Ascending aorta (tissue), 2 donors: ENCODE results near the gene PLEKHH1. TPM values are rescaled to one million over a fixed set of nuclear protein-coding genes. Genes with fewer than 3 reads are reported as not detected.

Source experiments
- DNase-seq, 2 donors: peaks; one replicate each; pipeline ENCODE4 v3.0.0-alpha.2; 2019; ENCODE audit warnings: low spot score in 2 of 2
- H3K27ac ChIP-seq, 2 donors: fragments of 200-600 bp; sonication (generic); one replicate each; pipeline ENCODE4 v1.5.1; 2016 to 2017; ENCODE audit warnings: mild to moderate bottlenecking in 1 of 2
- H3K27me3 ChIP-seq: fragments of 200-600 bp; sonication (generic); one replicate; pipeline ENCODE4 v1.5.1; 2017
- H3K36me3 ChIP-seq, 2 donors: fragments of 200-600 bp; sonication (generic); one replicate each; pipeline ENCODE4 v1.5.1; 2016
- H3K4me1 ChIP-seq, 2 donors: fragments of 200-600 bp; sonication (generic); one replicate each; pipeline ENCODE4 v1.5.1; 2016 to 2017; ENCODE audit warnings: mild to moderate bottlenecking in 1 of 2
- H3K4me3 ChIP-seq, 2 donors: fragments of 200-600 bp; sonication (generic); one replicate each; pipeline ENCODE4 v1.5.1; 2016 to 2017; ENCODE audit warnings: mild to moderate bottlenecking in 1 of 2
- H3K9me3 ChIP-seq, 2 donors: fragments of 200-600 bp; sonication (generic); one replicate each; pipeline ENCODE4 v1.5.1; 2016
- CTCF ChIP-seq, 3 experiments: fragments of 200-600 bp in 2 of 3; fragments of 450-650 bp in 1 of 3; sonication (generic) in 2 of 3; IDR thresholded peaks; one replicate each; pipeline ENCODE4 v1.5.1; 2016 to 2019; ENCODE audit warnings: antibody characterized with exemption in 3 of 3, mild to moderate bottlenecking in 1 of 3, moderate library complexity in 1 of 3
- intact Hi-C: fragments of 100-400 bp; cut with DNase I; formaldehyde crosslinking; loops from one replicate; pipeline ENCODE4 v1.15.1; 2023
- total RNA-seq: library from RNA; depleted of rRNA; stranded (reverse); fragments of >200 nt; gene quantifications from one replicate; pipeline ENCODE4 v1.1.0, GENCODE V29; 2016

Gene PLEKHH1
- total RNA-seq, 1 donor from 2014 or later = 15.0 TPM

GRCh38 chr14:67544590-67544989, 11.5 kb downstream of the PLEKHH1 start:
- no peaks in the 10 kb centered on the region for H3K36me3 ChIP-seq
- no peak for TF ChIP-seq CTCF (IDR thresholded peaks at IDR 0.05)
- no peak for DNase-seq

GRCh38 chr14:67547224-67547780, 14.2 kb downstream of the PLEKHH1 start:
- no peak overlapping the region for H3K27ac ChIP-seq
- TF ChIP-seq CTCF (IDR thresholded peaks at IDR 0.05) = no peak
- H3K4me1 ChIP-seq = no peaks in the 10 kb centered on the region
- intact Hi-C loops = no loop called here
- H3K9me3 ChIP-seq = no peaks in the 10 kb centered on the region
- H3K36me3 ChIP-seq = no peaks in the 10 kb centered on the region
- DNase-seq = no peak
- no peak overlapping the region for H3K4me3 ChIP-seq
- no peaks in the 10 kb centered on the region for H3K27me3 ChIP-seq

More at GRCh38 chr14:67544590-67544989, 11.5 kb downstream of the PLEKHH1 start:
- H3K27ac ChIP-seq = no peak overlapping the region
- no peaks in the 10 kb centered on the region for H3K9me3 ChIP-seq
- intact Hi-C loops = no loop called here
- H3K4me1 ChIP-seq = no peaks in the 10 kb centered on the region
- no peak overlapping the region for H3K4me3 ChIP-seq
- H3K27me3 ChIP-seq = no peaks in the 10 kb centered on the region

GRCh38 chr14:67549734-67550133, 16.6 kb downstream of the PLEKHH1 start:
- Histone ChIP-seq H3K27ac (no peak overlapping the region), H3K9me3 (no peaks in the 10 kb centered on the region), H3K4me3 (no peak overlapping the region), H3K36me3 (no peaks in the 10 kb centered on the region), H3K4me1 (no peaks in the 10 kb centered on the region), H3K27me3 (no peaks in the 10 kb centered on the region)
- no peak for DNase-seq
- TF ChIP-seq CTCF (IDR thresholded peaks at IDR 0.05) = no peak
- intact Hi-C loops = no loop called here

- no peaks in the 10 kb centered on the region for H3K4me1 ChIP-seq
- intact Hi-C loops = no loop called here
- no peak overlapping the region for H3K27ac ChIP-seq
- no peak for DNase-seq
- no peak overlapping the region for H3K4me3 ChIP-seq
- no peaks in the 10 kb centered on the region for H3K36me3 ChIP-seq
- H3K9me3 ChIP-seq = no peaks in the 10 kb centered on the region
- TF ChIP-seq CTCF (IDR thresholded peaks at IDR 0.05) = no peak
- no peaks in the 10 kb centered on the region for H3K27me3 ChIP-seq
Measured at GRCh38 chr14:67551123-67551522, 18.0 kb downstream of the PLEKHH1 start.

GRCh38 chr14:67551940-67552339, 18.9 kb downstream of the PLEKHH1 start:
- no peaks in the 10 kb centered on the region for H3K4me1 ChIP-seq
- no peak for TF ChIP-seq CTCF (IDR thresholded peaks at IDR 0.05)
- intact Hi-C loops = no loop called here
- H3K27ac ChIP-seq = no peak overlapping the region
- H3K4me3 ChIP-seq = no peak overlapping the region
- H3K9me3 ChIP-seq = no peaks in the 10 kb centered on the region
- H3K36me3 ChIP-seq = no peaks in the 10 kb centered on the region
- H3K27me3 ChIP-seq = no peaks in the 10 kb centered on the region
- DNase-seq = no peak

GRCh38 chr14:67553547-67553946, 20.5 kb downstream of the PLEKHH1 start:
- Histone ChIP-seq H3K27me3 (no peaks in the 10 kb centered on the region), H3K36me3 (no peaks in the 10 kb centered on the region), H3K4me1 (no peaks in the 10 kb centered on the region), H3K27ac (no peak overlapping the region), H3K9me3 (no peaks in the 10 kb centered on the region), H3K4me3 (no peak overlapping the region)
- no peak for DNase-seq
- no peak for TF ChIP-seq CTCF (IDR thresholded peaks at IDR 0.05)
- intact Hi-C loops = no loop called here
